SK-N-SH treated with all-trans-retinoic acid at 6 μM for 48 hours (cell line): Measurements from ENCODE around the gene SLC4A3.

Source experiments
- ATAC-seq: fragments of 200-7000 bp; cut with Tn5 transposase; 3 replicates; pipeline ENCODE4 v1.9.1; 2020; ENCODE audit warnings: mild to moderate bottlenecking, moderate library complexity
- ARNTL ChIP-seq: fragments of 450-650 bp; formaldehyde crosslinking; IDR thresholded peaks from 2 replicates; pipeline ENCODE4 v1.5.0; 2020; ENCODE audit warnings: low read depth, mild to moderate bottlenecking, moderate library complexity, borderline replicate concordance
- BACH2 ChIP-seq: fragments of 250-450 bp; sonication (Bioruptor Pico); IDR thresholded peaks from 2 replicates; pipeline ENCODE4 v1.9.0; 2021; ENCODE audit warnings: mild to moderate bottlenecking, borderline replicate concordance
- CREB5 ChIP-seq: fragments of 250-450 bp; sonication (Bioruptor Pico); IDR thresholded peaks from 2 replicates; pipeline ENCODE4 v1.5.1; 2020; ENCODE audit warnings: low read depth, mild to moderate bottlenecking, moderate library complexity
- CSDC2 ChIP-seq: fragments of 250-450 bp; sonication (Bioruptor Pico); IDR thresholded peaks from 2 replicates; pipeline ENCODE4 v1.5.0; 2020; ENCODE audit warnings: mild to moderate bottlenecking, moderate library complexity
- CSRNP3 ChIP-seq: fragments of 250-450 bp; sonication (Bioruptor Pico); IDR thresholded peaks from 2 replicates; pipeline ENCODE4 v1.5.1; 2021; ENCODE audit warnings: mild to moderate bottlenecking, moderate library complexity
- ESRRG ChIP-seq: fragments of 250-450 bp; sonication (Bioruptor Pico); IDR thresholded peaks from 2 replicates; pipeline ENCODE4 v1.6.1; 2021; ENCODE audit warnings: mild to moderate bottlenecking
- GLIS3 ChIP-seq: fragments of 250-450 bp; sonication (Bioruptor Pico); IDR thresholded peaks from 2 replicates; pipeline ENCODE4 v1.5.0; 2020; ENCODE audit warnings: mild to moderate bottlenecking, moderate library complexity
- ISL1 ChIP-seq: fragments of 250-450 bp; sonication (Bioruptor Pico); IDR thresholded peaks from 2 replicates; pipeline ENCODE4 v2.1.2; 2022; ENCODE audit warnings: mild to moderate bottlenecking, moderate library complexity
- OSR1 ChIP-seq: fragments of 250-450 bp; sonication (Bioruptor Pico); IDR thresholded peaks from 2 replicates; pipeline ENCODE4 v1.8.0; 2022; ENCODE audit warnings: moderate library complexity, mild to moderate bottlenecking, inconsistent platforms
- PATZ1 ChIP-seq: fragments of 250-450 bp; sonication (Bioruptor Pico); IDR thresholded peaks from 2 replicates; pipeline ENCODE4 v1.8.0; 2020; ENCODE audit warnings: mild to moderate bottlenecking, moderate library complexity, borderline replicate concordance
- POU6F1 ChIP-seq: fragments of 250-450 bp; sonication (Bioruptor Pico); IDR thresholded peaks from 2 replicates; pipeline ENCODE4 v1.8.0; 2021; ENCODE audit warnings: low read depth, mild to moderate bottlenecking, moderate library complexity, borderline replicate concordance
- PPARA ChIP-seq: fragments of 250-450 bp; sonication (Bioruptor Pico); IDR thresholded peaks from 2 replicates; pipeline ENCODE4 v1.5.0; 2020; ENCODE audit warnings: mild to moderate bottlenecking, borderline replicate concordance
- RARB ChIP-seq: fragments of 250-450 bp; sonication (Bioruptor Pico); IDR thresholded peaks from 2 replicates; pipeline ENCODE4 v1.8.0; 2021; ENCODE audit warnings: mild to moderate bottlenecking, moderate library complexity
- SNAI2 ChIP-seq: fragments of 250-450 bp; sonication (Bioruptor Pico); IDR thresholded peaks from 2 replicates; pipeline ENCODE4 v1.5.0; 2020; ENCODE audit warnings: mild to moderate bottlenecking, moderate library complexity
- TCF4 ChIP-seq: fragments of 250-450 bp; sonication (Bioruptor Pico); IDR thresholded peaks from 2 replicates; pipeline ENCODE4 v1.8.0; 2021; ENCODE audit warnings: mild to moderate bottlenecking, moderate library complexity, borderline replicate concordance
- TSHZ2 ChIP-seq: fragments of 250-450 bp; sonication (Bioruptor Pico); IDR thresholded peaks from 2 replicates; pipeline ENCODE4 v1.5.0; 2020; ENCODE audit warnings: mild to moderate bottlenecking, moderate library complexity
- ZC3H10 ChIP-seq: fragments of 250-450 bp; sonication (Bioruptor Pico); IDR thresholded peaks from 2 replicates; pipeline ENCODE4 v1.5.1; 2021; ENCODE audit warnings: mild to moderate bottlenecking, moderate library complexity
- ZFP3 ChIP-seq: fragments of 250-450 bp; sonication (Bioruptor Pico); IDR thresholded peaks from 2 replicates; pipeline ENCODE4 v1.5.0; 2020; ENCODE audit warnings: mild to moderate bottlenecking, moderate library complexity
- ZFP30 ChIP-seq: fragments of 450-650 bp; formaldehyde crosslinking; IDR thresholded peaks from 2 replicates; pipeline ENCODE4 v1.5.0; 2022; ENCODE audit warnings: mild to moderate bottlenecking, moderate library complexity
- ZNF565 ChIP-seq: fragments of 450-650 bp; formaldehyde crosslinking; conservative IDR thresholded peaks from 2 replicates; pipeline ENCODE4 v1.5.0; 2020; ENCODE audit warnings: low read depth, mild to moderate bottlenecking, moderate library complexity
- ZNF70 ChIP-seq: fragments of 450-650 bp; formaldehyde crosslinking; IDR thresholded peaks from 2 replicates; pipeline ENCODE4 v1.5.0; 2020; ENCODE audit warnings: mild to moderate bottlenecking, moderate library complexity
- ZNF8 ChIP-seq: fragments of 450-650 bp; formaldehyde crosslinking; IDR thresholded peaks from 2 replicates; pipeline ENCODE4 v1.5.0; 2020; ENCODE audit warnings: mild to moderate bottlenecking, moderate library complexity

SLC4A3 gene

GRCh38 chr2:219661197-219661954 lies 33.9 kb downstream of the SLC4A3 start:
- TF ChIP-seq ZFP30 (CRISPR knock-in tag) (no peak), ISL1 (CRISPR knock-in tag) (no peak), ZC3H10 (CRISPR knock-in tag) (no peak), CSRNP3 (no peak), ZNF70 (CRISPR knock-in tag) (no peak), RARB (CRISPR knock-in tag) (no peak), ESRRG (CRISPR knock-in tag) (no peak), TSHZ2 (CRISPR knock-in tag) (no peak), ZNF8 (CRISPR knock-in tag) (no peak), PATZ1 (CRISPR knock-in tag) (no peak), ARNTL (no peak)
- no peak for ATAC-seq

GRCh38 chr2:219661955-219662395 lies 34.5 kb downstream of the SLC4A3 start:
- no peak for TF ChIP-seq RARB (CRISPR knock-in tag)
- TF ChIP-seq CSDC2 (CRISPR knock-in tag): no peak
- no peak for TF ChIP-seq CSRNP3
- no peak for TF ChIP-seq POU6F1
- no peak for TF ChIP-seq OSR1 (CRISPR knock-in tag)
- TF ChIP-seq CREB5 (CRISPR knock-in tag): no peak
- TF ChIP-seq ZNF70 (CRISPR knock-in tag): no peak
- TF ChIP-seq GLIS3 (CRISPR knock-in tag): no peak
- TF ChIP-seq ISL1 (CRISPR knock-in tag): no peak
- no peak for TF ChIP-seq SNAI2 (CRISPR knock-in tag)
- no peak for TF ChIP-seq TSHZ2 (CRISPR knock-in tag)
- no peak for TF ChIP-seq ZFP3 (CRISPR knock-in tag)
- no peak for TF ChIP-seq TCF4 (CRISPR knock-in tag)
- no peak for TF ChIP-seq ZFP30 (CRISPR knock-in tag)
- TF ChIP-seq BACH2 (CRISPR knock-in tag): no peak
- TF ChIP-seq ZNF565 (CRISPR knock-in tag): no peak
- no peak for TF ChIP-seq PPARA
- TF ChIP-seq, all 23 proteins: peak for 0
- no peak for ATAC-seq
